WTC11 (cell line): ENCODE results near the gene MCRS1.

Source experiments
- CTCF ChIP-seq: fragments of 200-600 bp; IDR thresholded peaks from 2 replicates; pipeline ENCODE4 v1.8.0; 2022; ENCODE audit warnings: antibody characterized with exemption
- GRHL2 ChIP-seq: fragments of 250-450 bp; sonication (Bioruptor Pico); IDR thresholded peaks from 2 replicates; pipeline ENCODE4 v1.8.0; 2022; ENCODE audit warnings: mild to moderate bottlenecking, moderate library complexity; ENCODE audit not compliant: insufficient replicate concordance, severe bottlenecking
- IRF2 ChIP-seq: sonication (generic); formaldehyde crosslinking; IDR thresholded peaks from 2 replicates; pipeline ENCODE4 v1.8.0; 2022; ENCODE audit warnings: low read depth, missing genetic modification reagents, borderline replicate concordance
- MAX ChIP-seq: sonication (generic); formaldehyde crosslinking; IDR thresholded peaks from 2 replicates; pipeline ENCODE4 v1.8.0; 2022; ENCODE audit warnings: mild to moderate bottlenecking, missing genetic modification reagents
- SMAD3 ChIP-seq: sonication (generic); formaldehyde crosslinking; IDR thresholded peaks from 2 replicates; pipeline ENCODE4 v1.8.0; 2022; ENCODE audit warnings: missing genetic modification reagents, mild to moderate bottlenecking, borderline replicate concordance
- TP53 ChIP-seq: sonication (generic); formaldehyde crosslinking; IDR thresholded peaks from 2 replicates; pipeline ENCODE4 v1.8.1; 2023; ENCODE audit warnings: mild to moderate bottlenecking, missing genetic modification reagents
- TF ChIP-seq, protein P1 (sequence below): sonication (generic); formaldehyde crosslinking; IDR thresholded peaks from 2 replicates; pipeline ENCODE4 v1.8.0; 2022; ENCODE audit warnings: mild to moderate bottlenecking, missing genetic modification reagents
- TF ChIP-seq, protein P2 (sequence below): sonication (generic); formaldehyde crosslinking; IDR thresholded peaks from 2 replicates; pipeline ENCODE4 v1.8.0; 2023; ENCODE audit warnings: mild to moderate bottlenecking, missing genetic modification reagents

- TF ChIP-seq TP53 (CRISPR knock-in tag) (no peak), CTCF (no peak), IRF2 (no peak), GRHL2 (CRISPR knock-in tag) (no peak), SMAD3 (no peak), MAX (CRISPR knock-in tag) (no peak)
- TF ChIP-seq, protein P1, sequence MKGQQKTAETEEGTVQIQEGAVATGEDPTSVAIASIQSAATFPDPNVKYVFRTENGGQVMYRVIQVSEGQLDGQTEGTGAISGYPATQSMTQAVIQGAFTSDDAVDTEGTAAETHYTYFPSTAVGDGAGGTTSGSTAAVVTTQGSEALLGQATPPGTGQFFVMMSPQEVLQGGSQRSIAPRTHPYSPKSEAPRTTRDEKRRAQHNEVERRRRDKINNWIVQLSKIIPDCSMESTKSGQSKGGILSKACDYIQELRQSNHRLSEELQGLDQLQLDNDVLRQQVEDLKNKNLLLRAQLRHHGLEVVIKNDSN (CRISPR knock-in tag) = no peak
- TF ChIP-seq, protein P2, sequence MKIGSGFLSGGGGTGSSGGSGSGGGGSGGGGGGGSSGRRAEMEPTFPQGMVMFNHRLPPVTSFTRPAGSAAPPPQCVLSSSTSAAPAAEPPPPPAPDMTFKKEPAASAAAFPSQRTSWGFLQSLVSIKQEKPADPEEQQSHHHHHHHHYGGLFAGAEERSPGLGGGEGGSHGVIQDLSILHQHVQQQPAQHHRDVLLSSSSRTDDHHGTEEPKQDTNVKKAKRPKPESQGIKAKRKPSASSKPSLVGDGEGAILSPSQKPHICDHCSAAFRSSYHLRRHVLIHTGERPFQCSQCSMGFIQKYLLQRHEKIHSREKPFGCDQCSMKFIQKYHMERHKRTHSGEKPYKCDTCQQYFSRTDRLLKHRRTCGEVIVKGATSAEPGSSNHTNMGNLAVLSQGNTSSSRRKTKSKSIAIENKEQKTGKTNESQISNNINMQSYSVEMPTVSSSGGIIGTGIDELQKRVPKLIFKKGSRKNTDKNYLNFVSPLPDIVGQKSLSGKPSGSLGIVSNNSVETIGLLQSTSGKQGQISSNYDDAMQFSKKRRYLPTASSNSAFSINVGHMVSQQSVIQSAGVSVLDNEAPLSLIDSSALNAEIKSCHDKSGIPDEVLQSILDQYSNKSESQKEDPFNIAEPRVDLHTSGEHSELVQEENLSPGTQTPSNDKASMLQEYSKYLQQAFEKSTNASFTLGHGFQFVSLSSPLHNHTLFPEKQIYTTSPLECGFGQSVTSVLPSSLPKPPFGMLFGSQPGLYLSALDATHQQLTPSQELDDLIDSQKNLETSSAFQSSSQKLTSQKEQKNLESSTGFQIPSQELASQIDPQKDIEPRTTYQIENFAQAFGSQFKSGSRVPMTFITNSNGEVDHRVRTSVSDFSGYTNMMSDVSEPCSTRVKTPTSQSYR = no peak
Observed at GRCh38 chr12:49549735-49550692, 17.9 kb downstream of the MCRS1 start.
